HT1080 (cell line): Measurements from ENCODE around the gene CCK. TPM values are rescaled to one million over a fixed set of nuclear protein-coding genes. Genes with fewer than 3 reads are reported as not detected.

Source experiments
- DNase-seq: peaks from one replicate; pipeline ENCODE4 v3.0.0-alpha.2; 2015; ENCODE audit warnings: low read depth
- total RNA-seq: library from RNA; depleted of rRNA; stranded (reverse); fragments of >200 nt; shearing (Covaris generic); gene quantifications from 2 replicates; pipeline ENCODE4 v1.2.3, GENCODE V29; 2014

The CCK gene
- total RNA-seq, 1 experiment from 2014 or later: 1.1 TPM

DNA sequence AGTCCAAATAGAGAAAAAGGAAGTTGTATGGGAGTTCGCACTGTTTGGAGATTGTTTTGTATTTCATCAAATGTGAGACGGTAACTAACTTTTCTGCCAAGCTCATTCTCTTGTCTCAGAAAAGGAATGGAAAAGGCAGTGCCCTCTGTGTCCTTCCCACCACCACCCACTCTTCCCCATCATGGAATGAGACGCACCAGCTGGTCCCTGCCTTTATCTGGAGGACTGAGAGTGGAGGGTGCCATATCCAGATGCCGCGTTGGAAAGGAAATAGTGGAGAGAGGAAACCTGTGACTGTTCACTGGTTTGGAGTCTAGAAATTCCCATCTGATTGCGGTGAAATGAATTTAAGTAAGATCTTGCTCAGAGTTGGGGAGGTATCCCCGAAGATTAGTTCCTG is 3.7 kb upstream of the CCK start:
- no peak for DNase-seq

GRCh38 chr3:42267878-42268277 is 1.9 kb upstream of the CCK start:
- no peak for DNase-seq

- no peak for DNase-seq
Observed at GRCh38 chr3:42265059-42265991, 660 bp downstream of the CCK start.

GRCh38 chr3:42264399-42265058 is 1.5 kb downstream of the CCK start:
- DNase-seq: peak; percentile 11

GRCh38 chr3:42263354-42264346 is 2.3 kb downstream of the CCK start:
- DNase-seq: no peak

- DNase-seq: peak; percentile 60
Observed at GRCh38 chr3:42262525-42262924, 3.5 kb downstream of the CCK start.

DNA sequence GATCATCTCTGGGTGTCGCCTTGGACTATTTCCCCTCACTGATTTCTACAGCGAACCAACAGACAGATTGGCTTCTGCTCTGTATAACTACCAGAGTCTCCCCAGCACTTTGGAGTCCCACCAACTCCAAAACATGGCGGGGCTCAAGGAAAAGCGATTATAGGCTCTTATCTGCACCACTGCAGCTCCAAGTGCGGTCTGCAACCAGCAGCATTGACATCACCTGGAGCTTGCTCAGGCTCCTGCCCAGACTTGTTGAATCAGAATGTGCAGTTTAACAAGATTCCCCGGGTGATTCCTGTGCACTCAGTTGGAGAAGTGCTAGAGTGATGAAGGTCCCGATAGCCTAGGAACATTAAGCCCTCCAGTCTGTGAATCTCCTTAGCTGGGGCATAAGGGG is 9.0 kb downstream of the CCK start:
- no peak for DNase-seq

DNA sequence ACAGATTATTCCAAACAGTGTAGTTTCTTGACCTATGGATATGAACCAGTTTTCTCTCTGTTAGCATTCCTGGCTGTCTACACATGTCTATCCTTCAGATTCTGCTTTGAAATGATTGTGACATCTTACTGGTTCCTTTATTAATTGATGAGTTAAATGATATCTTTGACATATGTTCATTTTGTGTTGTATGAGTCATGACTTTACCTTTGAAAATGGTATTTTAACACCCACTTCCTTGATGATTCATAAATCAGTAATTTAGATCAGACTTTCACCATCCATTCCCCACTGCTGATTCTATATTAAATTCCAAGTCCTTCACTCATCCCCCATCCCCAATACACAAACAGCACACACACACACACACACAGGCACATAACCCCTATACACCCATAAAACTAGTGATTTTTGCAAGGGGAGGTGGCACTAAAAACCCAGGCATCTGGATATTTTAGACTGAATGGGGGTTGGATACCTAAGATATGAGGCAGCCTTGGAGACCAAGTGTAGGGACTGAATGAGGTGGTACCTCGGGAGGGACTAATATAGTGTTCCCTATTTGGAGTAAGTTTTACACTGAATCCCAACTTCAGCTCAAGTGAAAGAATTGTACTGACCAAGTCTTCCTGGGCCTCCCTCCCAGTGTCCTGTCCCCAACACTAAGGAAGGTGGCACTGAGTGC is 9.7 kb downstream of the CCK start:
- peak; percentile 89 for DNase-seq

GRCh38 chr3:42254566-42254965 is 11.4 kb downstream of the CCK start:
- DNase-seq: peak; percentile 12

DNA sequence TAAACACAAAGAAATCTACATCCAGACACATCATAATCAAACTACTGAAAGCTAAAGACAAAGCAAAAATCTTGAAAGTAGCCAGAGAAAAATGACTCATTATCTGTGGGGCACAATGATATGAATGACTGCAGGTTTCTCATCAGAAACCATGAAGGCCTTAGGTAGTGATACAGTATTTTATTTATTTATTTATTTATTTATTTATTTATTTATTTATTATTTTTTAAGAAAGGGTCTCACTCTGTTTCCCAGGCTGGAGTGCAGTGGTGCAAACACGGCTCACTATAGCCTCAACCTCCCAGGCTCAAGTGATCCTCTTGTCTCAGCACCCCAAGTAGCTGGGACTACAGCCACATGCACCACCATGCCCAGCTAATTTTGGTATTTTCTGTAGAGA is 15.2 kb downstream of the CCK start:
- DNase-seq: no peak

- DNase-seq: peak; percentile 62
Observed at GRCh38 chr3:42247576-42248027, 18.4 kb downstream of the CCK start.

DNA sequence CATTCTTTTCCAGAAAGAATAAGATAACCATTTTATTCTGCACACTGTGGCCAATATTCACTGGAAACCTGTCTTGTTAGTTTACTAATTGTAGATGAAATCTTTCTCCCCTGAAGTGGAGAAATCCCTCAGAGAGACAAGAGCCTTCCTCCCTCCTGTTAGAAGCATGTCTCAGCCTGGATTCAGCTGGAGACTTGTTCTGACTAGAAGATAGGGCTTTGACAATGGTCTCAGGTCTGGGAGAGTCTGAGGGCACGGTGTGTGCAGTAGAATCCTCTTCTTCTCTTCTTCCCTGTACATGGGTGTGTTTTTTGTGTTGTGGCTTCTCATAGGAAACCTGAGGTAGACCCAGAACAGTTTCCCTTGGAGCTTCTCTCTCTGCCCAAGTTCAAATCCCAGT is 19.9 kb downstream of the CCK start:
- no peak for DNase-seq

DNA sequence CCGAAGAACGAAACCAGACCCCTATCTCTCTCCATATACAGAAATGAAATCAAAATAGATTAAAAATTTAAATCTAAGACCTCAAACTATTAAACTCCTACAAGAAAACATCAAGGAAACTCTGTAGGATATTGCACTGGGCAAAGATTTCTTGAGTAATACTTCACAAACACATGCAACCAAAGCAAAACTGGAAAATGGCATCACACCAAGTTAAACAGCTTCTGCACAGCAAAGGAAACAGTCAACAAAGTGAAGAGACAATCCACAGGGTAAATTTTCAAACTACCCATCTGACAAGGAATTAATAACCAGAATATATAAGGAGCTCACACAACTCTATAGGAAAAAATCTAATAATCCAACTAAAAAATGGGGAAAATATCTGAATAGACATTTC is 29.4 kb downstream of the CCK start:
- no peak for DNase-seq

DNA sequence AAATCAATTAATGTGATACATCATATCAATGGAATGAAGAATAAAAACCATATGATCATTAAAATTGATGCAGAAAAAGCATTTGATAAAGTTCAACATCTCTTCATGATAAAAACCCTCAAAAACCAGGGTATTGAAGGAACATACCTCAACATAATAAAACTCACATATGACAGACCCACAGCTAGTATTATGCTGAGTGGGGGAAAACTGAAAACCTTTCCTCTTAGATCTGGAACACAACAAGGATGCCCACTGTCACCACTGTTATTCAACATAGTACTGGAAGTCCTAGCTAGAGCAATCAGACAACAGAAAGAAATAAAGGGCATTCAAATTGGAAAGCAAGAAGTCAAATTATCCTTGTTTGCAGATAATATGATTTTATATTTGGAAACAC is 30.5 kb downstream of the CCK start:
- DNase-seq: no peak

GRCh38 chr3:42230860-42231259 is 35.1 kb downstream of the CCK start:
- DNase-seq: no peak

- DNase-seq: peak; percentile 66
Observed at GRCh38 chr3:42229942-42230688, 35.9 kb downstream of the CCK start.

GRCh38 chr3:42229266-42229941 is 36.6 kb downstream of the CCK start:
- no peak for DNase-seq

GRCh38 chr3:42228796-42229195 is 37.2 kb downstream of the CCK start:
- DNase-seq: peak; percentile 46
